MCF 10A (cell line): Measurements from ENCODE around the gene CELF4. TPM values are rescaled to one million over a fixed set of nuclear protein-coding genes. Genes with fewer than 3 reads are reported as not detected.

Experiments
- BruUV-seq: library from RNA; stranded (reverse); fragments of 400-500 nt; replicated peaks from 2 replicates; lab custom pipeline; 2021; lab: Mats Ljungman, UMichigan
- CTCF ChIA-PET: fragments of 300-600 bp; sonication (Branson Sonifier 250); formaldehyde crosslinking; extraction: SDS; loops from one replicate; lab custom pipeline; 2021; ENCODE audit warnings: antibody characterized with exemption, inconsistent platforms; lab: Yijun Ruan, JAX
- POLR2A ChIA-PET: fragments of 300-600, 350-650 bp; sonication (Branson Sonifier 250); formaldehyde crosslinking; extraction: SDS; loops from one replicate; lab custom pipeline; 2020; ENCODE audit warnings: antibody characterized with exemption, inconsistent platforms; lab: Yijun Ruan, JAX
- DNase-seq: peaks from one replicate; pipeline ENCODE4 v3.0.0-alpha.2; 2018; ENCODE audit not compliant: unreplicated experiment
- H3K27ac Mint-ChIP-seq: one replicate; pipeline ENCODE4 v1.8.0; 2022; ENCODE audit warnings: mild to moderate bottlenecking, low read depth, mixed read lengths; ENCODE audit not compliant: unreplicated experiment
- H3K27me3 Mint-ChIP-seq: one replicate; pipeline ENCODE4 v1.8.0; 2022; ENCODE audit warnings: mixed read lengths; ENCODE audit not compliant: insufficient read depth, unreplicated experiment
- H3K36me3 Mint-ChIP-seq: one replicate; pipeline ENCODE4 v1.8.0; 2022; ENCODE audit warnings: mild to moderate bottlenecking, moderate library complexity, mixed read lengths; ENCODE audit not compliant: insufficient read depth, unreplicated experiment
- H3K4me1 Mint-ChIP-seq: one replicate; pipeline ENCODE4 v1.8.0; 2022; ENCODE audit warnings: mixed read lengths; ENCODE audit not compliant: insufficient read depth, unreplicated experiment
- H3K4me3 Mint-ChIP-seq: one replicate; pipeline ENCODE4 v1.8.0; 2022; ENCODE audit warnings: mild to moderate bottlenecking, moderate library complexity, mixed read lengths; ENCODE audit not compliant: unreplicated experiment
- H3K9me3 Mint-ChIP-seq: one replicate; pipeline ENCODE4 v1.8.0; 2022; ENCODE audit warnings: mixed read lengths; ENCODE audit not compliant: unreplicated experiment
- intact Hi-C: fragments of 100-400 bp; cut with micrococcal nuclease; formaldehyde crosslinking; loops from 2 replicates; pipeline ENCODE4 v1.14.1; 2022
- total RNA-seq: library from RNA; stranded (reverse); gene quantifications from 2 replicates; pipeline ENCODE4 v1.2.3, GENCODE V29; 2022
- TF ChIP-seq, protein P1 (sequence below): fragments of 200-600 bp; IDR thresholded peaks from one replicate; pipeline ENCODE4 v1.8.0; 2022; ENCODE audit warnings: antibody characterized with exemption, mild to moderate bottlenecking; ENCODE audit not compliant: unreplicated experiment

Gene CELF4
- total RNA-seq, 1 experiment from 2014 or later: not detected

DNA sequence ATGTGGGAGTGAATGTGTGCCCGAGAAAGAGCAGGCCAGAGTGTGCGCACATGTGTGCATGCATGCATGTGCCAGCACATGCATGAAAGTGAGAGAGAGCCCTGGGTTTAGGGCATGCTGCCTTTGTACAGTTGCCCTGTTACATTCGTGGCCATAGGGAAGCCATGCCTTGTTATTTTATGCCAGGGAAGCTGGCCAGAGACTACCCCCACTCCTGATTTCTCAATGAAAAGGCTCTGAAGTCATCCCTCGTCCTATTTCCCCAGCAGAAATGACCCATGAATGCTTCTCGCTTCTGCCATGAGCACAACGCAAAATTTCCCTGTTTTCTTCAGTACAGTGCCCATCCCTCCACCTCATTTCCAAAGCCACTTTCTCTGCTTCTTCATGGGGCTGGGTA is 143.0 kb downstream of the CELF4 start:
- Mint-ChIP-seq H3K4me1 (no peaks in the 10 kb centered on the region), H3K4me3 (no peak overlapping the region), H3K27me3 (no peaks in the 10 kb centered on the region), H3K9me3 (no peaks in the 10 kb centered on the region), H3K36me3 (no peaks in the 10 kb centered on the region), H3K27ac (no peak overlapping the region)
- no TSS peak for BruUV-seq
- POLR2A ChIA-PET: no interaction called here
- intact Hi-C loops: no loop called here
- TF ChIP-seq, protein P1, sequence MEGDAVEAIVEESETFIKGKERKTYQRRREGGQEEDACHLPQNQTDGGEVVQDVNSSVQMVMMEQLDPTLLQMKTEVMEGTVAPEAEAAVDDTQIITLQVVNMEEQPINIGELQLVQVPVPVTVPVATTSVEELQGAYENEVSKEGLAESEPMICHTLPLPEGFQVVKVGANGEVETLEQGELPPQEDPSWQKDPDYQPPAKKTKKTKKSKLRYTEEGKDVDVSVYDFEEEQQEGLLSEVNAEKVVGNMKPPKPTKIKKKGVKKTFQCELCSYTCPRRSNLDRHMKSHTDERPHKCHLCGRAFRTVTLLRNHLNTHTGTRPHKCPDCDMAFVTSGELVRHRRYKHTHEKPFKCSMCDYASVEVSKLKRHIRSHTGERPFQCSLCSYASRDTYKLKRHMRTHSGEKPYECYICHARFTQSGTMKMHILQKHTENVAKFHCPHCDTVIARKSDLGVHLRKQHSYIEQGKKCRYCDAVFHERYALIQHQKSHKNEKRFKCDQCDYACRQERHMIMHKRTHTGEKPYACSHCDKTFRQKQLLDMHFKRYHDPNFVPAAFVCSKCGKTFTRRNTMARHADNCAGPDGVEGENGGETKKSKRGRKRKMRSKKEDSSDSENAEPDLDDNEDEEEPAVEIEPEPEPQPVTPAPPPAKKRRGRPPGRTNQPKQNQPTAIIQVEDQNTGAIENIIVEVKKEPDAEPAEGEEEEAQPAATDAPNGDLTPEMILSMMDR: no peak
- CTCF ChIA-PET: no interaction called here
- DNase-seq: no peak

DNA sequence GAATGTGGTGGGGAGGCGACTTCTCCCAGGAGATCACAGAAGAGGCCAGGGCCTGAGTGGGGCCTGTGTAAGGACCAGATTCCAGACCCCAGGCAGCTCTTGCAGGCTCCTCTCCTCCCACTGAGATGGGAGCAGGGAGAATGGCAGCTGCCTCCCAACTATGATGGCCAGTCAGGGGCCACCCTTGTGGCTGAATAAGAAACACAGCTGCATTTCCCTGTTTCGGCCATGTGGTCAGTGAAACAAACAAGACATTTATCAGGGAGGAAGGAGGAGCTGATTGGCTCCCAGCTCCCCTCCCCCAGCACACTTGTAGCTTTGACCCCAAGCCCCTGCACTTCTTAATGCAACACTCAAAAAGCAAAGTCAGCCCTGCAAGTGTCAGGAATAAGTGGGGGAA is 143.5 kb downstream of the CELF4 start:
- TF ChIP-seq, protein P1: no peak
- Mint-ChIP-seq H3K27ac (no peak overlapping the region), H3K27me3 (no peaks in the 10 kb centered on the region), H3K9me3 (peaks cover under 1% of the 10 kb centered on the region), H3K4me1 (no peaks in the 10 kb centered on the region), H3K36me3 (no peaks in the 10 kb centered on the region), H3K4me3 (no peak overlapping the region)
- BruUV-seq: no TSS peak
- POLR2A ChIA-PET: no interaction called here
- intact Hi-C loops: no loop called here
- CTCF ChIA-PET: no interaction called here
- DNase-seq: no peak

DNA sequence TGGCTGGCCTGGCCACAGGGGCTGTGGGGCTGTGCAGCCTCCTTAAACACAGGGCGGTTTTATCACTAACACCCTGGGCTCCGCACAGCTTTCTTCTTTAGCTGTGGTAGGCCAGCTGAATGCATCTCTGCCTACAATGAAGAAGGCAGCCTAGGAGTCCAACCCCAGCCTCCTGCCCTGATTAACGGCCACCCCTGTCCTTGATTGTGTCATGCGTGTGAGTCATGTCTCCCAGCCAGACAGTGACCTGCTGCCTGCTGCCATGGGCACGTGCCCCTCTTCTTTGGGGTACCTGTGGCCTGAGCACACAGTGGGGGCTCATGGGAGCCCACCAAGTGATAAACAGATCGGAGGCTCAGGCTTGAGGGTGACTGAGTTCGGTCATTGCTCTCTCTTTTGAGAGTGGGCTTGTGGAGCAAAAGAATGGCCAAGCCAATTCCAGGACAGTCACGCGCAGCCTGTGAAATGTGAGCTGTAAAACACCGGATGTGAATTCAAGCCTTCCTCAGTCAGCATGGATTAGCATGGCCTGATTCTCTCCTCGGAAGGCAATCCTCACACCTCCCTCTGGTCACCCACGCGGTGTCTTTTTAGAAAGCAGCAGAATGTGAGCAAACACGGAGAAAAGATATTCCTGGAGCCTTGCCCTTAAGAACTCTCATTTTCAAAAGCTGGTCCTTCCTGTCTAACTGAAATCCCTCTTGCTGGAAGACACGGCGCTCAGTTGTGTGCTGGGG is 144.1 kb downstream of the CELF4 start:
- no peaks in the 10 kb centered on the region for H3K36me3 Mint-ChIP-seq
- POLR2A ChIA-PET: no interaction called here
- CTCF ChIA-PET: interaction anchor here (0.7 to 0.8 kb wide), 2 partner anchors 78 to 89 kb away, joined by 3 to 4 read pairs; no protein-coding TSS in a partner anchor
- no peak for DNase-seq
- intact Hi-C loops: no loop called here
- H3K27me3 Mint-ChIP-seq: no peaks in the 10 kb centered on the region
- no peaks in the 10 kb centered on the region for H3K4me1 Mint-ChIP-seq
- H3K9me3 Mint-ChIP-seq: peaks cover 7% of the 10 kb centered on the region
- TF ChIP-seq, protein P1: no peak
- H3K4me3 Mint-ChIP-seq: no peak overlapping the region
- H3K27ac Mint-ChIP-seq: no peak overlapping the region
- BruUV-seq: no TSS peak

DNA sequence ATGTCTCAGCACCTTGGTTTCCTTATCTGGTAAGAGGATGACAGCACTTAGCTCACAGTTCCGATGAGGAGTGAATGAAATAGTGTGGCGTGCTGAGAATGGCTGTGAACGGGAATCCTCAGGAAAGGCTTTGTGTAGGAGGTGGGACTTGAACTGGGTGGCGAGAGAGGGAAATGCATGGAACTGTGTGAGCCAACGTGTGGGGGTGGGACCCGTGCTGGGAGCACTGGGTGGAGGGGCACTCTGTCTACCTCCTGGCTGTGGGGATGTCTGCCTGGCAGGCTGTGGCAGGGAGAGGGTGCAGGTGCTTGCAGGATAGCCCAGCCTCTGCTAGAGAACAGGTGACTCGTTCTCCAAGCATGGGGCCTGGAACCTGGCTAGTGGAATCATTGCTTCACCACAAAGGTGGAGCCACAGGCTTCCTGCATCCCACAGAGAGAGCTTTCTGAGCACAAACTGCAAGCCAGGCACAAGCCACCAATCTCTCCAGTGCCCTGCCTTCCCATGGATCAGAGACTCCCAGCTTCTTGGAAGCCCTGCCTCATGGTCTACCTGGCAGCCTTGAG is 145.2 kb downstream of the CELF4 start:
- ChIA-PET CTCF (interaction anchor here (0.7 to 1.4 kb wide), 3 partner anchors 15 to 90 kb away, joined by 3 to 5 read pairs (median 4); no protein-coding TSS in a partner anchor), POLR2A (no interaction called here)
- H3K9me3 Mint-ChIP-seq: peaks cover 8% of the 10 kb centered on the region
- TF ChIP-seq, protein P1: no peak
- no peaks in the 10 kb centered on the region for H3K36me3 Mint-ChIP-seq
- no peak overlapping the region for H3K27ac Mint-ChIP-seq
- peak overlapping the region; percentile 17 for H3K4me3 Mint-ChIP-seq
- intact Hi-C loops: no loop called here
- BruUV-seq: no TSS peak
- H3K4me1 Mint-ChIP-seq: no peaks in the 10 kb centered on the region
- H3K27me3 Mint-ChIP-seq: no peaks in the 10 kb centered on the region
- peak; percentile 31 for DNase-seq
